Bronchial epithelial cell (primary cell): ENCODE results near the gene TOR2A. TPM values are rescaled to one million over a fixed set of nuclear protein-coding genes. Genes with fewer than 3 reads are reported as not detected.
A peak's percentile ranks its signal among the peaks of the same experiment; 100 is the strongest.

Experiments
- DNase-seq: peaks from one replicate; pipeline ENCODE4 v3.0.0-alpha.2; 2010; ENCODE audit warnings: low read depth
- FAIRE-seq: peaks from 2 replicates; lab custom pipeline; 2011; peaks lifted over from hg19 to GRCh38; lab: Jason Lieb, UNC
- H3K27me3 ChIP-seq: 2 replicates; pipeline ENCODE4 v1.5.1; 2011; ENCODE audit warnings: low read length; ENCODE audit not compliant: control insufficient read depth, insufficient read depth
- H3K36me3 ChIP-seq: 2 replicates; pipeline ENCODE4 v1.5.1; 2011; ENCODE audit warnings: low read length; ENCODE audit not compliant: control insufficient read depth, insufficient read depth
- H3K4me3 ChIP-seq: 2 replicates; pipeline ENCODE4 v1.5.1; 2011; ENCODE audit warnings: mild to moderate bottlenecking, low read depth, low read length, control low read depth
- CTCF ChIP-seq: IDR thresholded peaks from 2 replicates; pipeline ENCODE4 v1.5.1; 2011; ENCODE audit warnings: mild to moderate bottlenecking, moderate library complexity, low read length, control low read depth, inconsistent platforms; ENCODE audit not compliant: insufficient read depth, severe bottlenecking
- total RNA-seq: library from RNA; depleted of rRNA; stranded (reverse); fragments of >200 nt; gene quantifications from 2 replicates; pipeline ENCODE4 v1.2.1, GENCODE V29; 2014

Gene TOR2A
- total RNA-seq, 1 donor from 2014 or later, result 1.8 TPM

GRCh38 chr9:127693697-127694096, 41.4 kb downstream of the TOR2A start:
- no peaks in the 10 kb centered on the region for H3K27me3 ChIP-seq

GRCh38 chr9:127693143-127693542, 42.0 kb downstream of the TOR2A start:
- H3K27me3 ChIP-seq, result no peaks in the 10 kb centered on the region
- FAIRE-seq (no peak), DNase-seq (no peak)
- H3K4me3 ChIP-seq, result no peak overlapping the region
- no peak for TF ChIP-seq CTCF
- peaks cover 1% of the 10 kb centered on the region for H3K36me3 ChIP-seq

More at GRCh38 chr9:127693697-127694096, 41.4 kb downstream of the TOR2A start:
- DNase-seq (no peak), FAIRE-seq (no peak)
- Histone ChIP-seq H3K36me3 (peaks cover 1% of the 10 kb centered on the region), H3K4me3 (no peak overlapping the region)
- no peak for TF ChIP-seq CTCF

GRCh38 chr9:127692071-127692470, 43.0 kb downstream of the TOR2A start:
- FAIRE-seq, result no peak

GRCh38 chr9:127690735-127691134, 44.4 kb downstream of the TOR2A start:
- no peak overlapping the region for H3K4me3 ChIP-seq
- peaks cover 1% of the 10 kb centered on the region for H3K36me3 ChIP-seq
- no peak for TF ChIP-seq CTCF
- H3K27me3 ChIP-seq, result no peaks in the 10 kb centered on the region
- FAIRE-seq (no peak), DNase-seq (no peak)

More at GRCh38 chr9:127692071-127692470, 43.0 kb downstream of the TOR2A start:
- H3K27me3 ChIP-seq, result no peaks in the 10 kb centered on the region
- no peak for TF ChIP-seq CTCF
- DNase-seq, result no peak
- H3K4me3 ChIP-seq, result no peak overlapping the region
- peaks cover 1% of the 10 kb centered on the region for H3K36me3 ChIP-seq

GRCh38 chr9:127689329-127690000, 45.6 kb downstream of the TOR2A start:
- no peaks in the 10 kb centered on the region for H3K27me3 ChIP-seq
- no peak for TF ChIP-seq CTCF
- peaks cover 1% of the 10 kb centered on the region for H3K36me3 ChIP-seq
- no peak overlapping the region for H3K4me3 ChIP-seq
- FAIRE-seq (peak; percentile 13), DNase-seq (no peak)
